HL-60/S4 treated with retinoic acid at 250 ng/mL for 4 days and 3 days (cell line): ENCODE measurements around the gene SERAC1.

Experiments used
- in situ Hi-C: fragments of 300-500 bp; cut with MboI; formaldehyde crosslinking; loops from 2 replicates; pipeline ENCODE4 v1.7.0; 2022; ENCODE audit warnings: low sequenced_read_pairs

Gene SERAC1

GRCh38 chr6:158081657-158081935, 86.5 kb downstream of the SERAC1 start:
- in situ Hi-C loops: no loop called here

GRCh38 chr6:158080849-158081656, 87.0 kb downstream of the SERAC1 start:
- in situ Hi-C loops: no loop called here

GRCh38 chr6:158078320-158078719, 89.7 kb downstream of the SERAC1 start:
- in situ Hi-C loops: no loop called here

GRCh38 chr6:158077676-158078075, 90.4 kb downstream of the SERAC1 start:
- in situ Hi-C loops: no loop called here

GRCh38 chr6:158076548-158076947, 91.5 kb downstream of the SERAC1 start:
- in situ Hi-C loops: no loop called here

- in situ Hi-C loops: no loop called here
Measured at GRCh38 chr6:158073776-158074175, 94.3 kb downstream of the SERAC1 start.

GRCh38 chr6:158072083-158072721, 95.9 kb downstream of the SERAC1 start:
- in situ Hi-C loops: no loop called here

GRCh38 chr6:158071121-158072082, 96.7 kb downstream of the SERAC1 start:
- in situ Hi-C loops: no loop called here

GRCh38 chr6:158070513-158070912, 97.5 kb downstream of the SERAC1 start:
- in situ Hi-C loops: no loop called here

GRCh38 chr6:158069800-158070195, 98.3 kb downstream of the SERAC1 start:
- in situ Hi-C loops: no loop called here

GRCh38 chr6:158068893-158069799, 98.9 kb downstream of the SERAC1 start:
- in situ Hi-C loops: no loop called here

- in situ Hi-C loops: no loop called here
Measured at GRCh38 chr6:158068156-158068892, 99.7 kb downstream of the SERAC1 start.

GRCh38 chr6:158067436-158068015, 100.5 kb downstream of the SERAC1 start:
- in situ Hi-C loops: no loop called here

- in situ Hi-C loops: no loop called here
Measured at GRCh38 chr6:158066136-158066781, 101.8 kb downstream of the SERAC1 start.

- in situ Hi-C loops: no loop called here
Measured at GRCh38 chr6:158064725-158065251, 103.3 kb downstream of the SERAC1 start.

GRCh38 chr6:158063736-158064135, 104.3 kb downstream of the SERAC1 start:
- in situ Hi-C loops: no loop called here

- in situ Hi-C loops: no loop called here
Measured at GRCh38 chr6:158061709-158062461, 106.2 kb downstream of the SERAC1 start.

GRCh38 chr6:158061361-158061708, 106.7 kb downstream of the SERAC1 start:
- in situ Hi-C loops: no loop called here
